Vagina (tissue), 2 donors: Measurements from ENCODE around the gene PEX5L.

Experiments
- CTCF ChIP-seq, 3 experiments: fragments of 450-650 bp in 2 of 3; fragments of 200-600 bp in 1 of 3; sonication (generic) in 1 of 3; IDR thresholded peaks; one replicate each; pipeline ENCODE4 v1.5.1; 2017 to 2019; ENCODE audit warnings: antibody characterized with exemption in 3 of 3, mild to moderate bottlenecking in 2 of 3, moderate library complexity in 2 of 3
- POLR2A ChIP-seq, 2 donors: fragments of 450-650 bp; IDR thresholded peaks; one replicate each; pipeline ENCODE4 v1.6.1; 2017; ENCODE audit warnings: antibody characterized with exemption in 2 of 2, mild to moderate bottlenecking in 2 of 2, moderate library complexity in 2 of 2

- no peak for TF ChIP-seq POLR2A (IDR thresholded peaks at IDR 0.05)
- TF ChIP-seq CTCF (IDR thresholded peaks at IDR 0.05): no peak
Observed at GRCh38 chr3:179826247-179826637, 210.5 kb downstream of the PEX5L start.
